H1 (cell line): ENCODE data around the gene DLEC1. TPM values are rescaled to one million over a fixed set of nuclear protein-coding genes. Genes with fewer than 3 reads are reported as not detected.

Experiments
- polyA plus RNA-seq, 7 experiments: library from polyadenylated mRNA; depleted of rRNA in 3 of 7; stranded (reverse) in 5 of 7; unstranded in 2 of 7; fragments of >200 nt in 5 of 7; fragments of 200-250 nt in 2 of 7; gene quantifications; 1 replicate in 5 of 7; 2 replicates in 1 of 7; 4 replicates in 1 of 7; pipeline versions ENCODE4 v1.2.1 to v1.2.3, GENCODE V29; 2011 to 2013; ENCODE audit warnings: missing spikeins in 2 of 7, mixed read lengths in 2 of 7
- total RNA-seq: library from RNA; stranded (reverse); fragmentation: NEBNext Ultra II Directional; extraction: Animal tissue kit (Norgen Biotek cat#: 25700); gene quantifications from 2 replicates; pipeline ENCODE4 v1.2.1, GENCODE V29; 2021
- TF ChIP-seq, protein P1 (sequence below), 3 experiments: IDR thresholded peaks; 1 replicate in 2 of 3; 2 replicates in 1 of 3; pipeline versions ENCODE4 v1.5.1 to v1.6.1; 2011; ENCODE audit warnings: low read length in 3 of 3, mild to moderate bottlenecking in 3 of 3, inconsistent platforms in 2 of 3, low read depth in 1 of 3, moderate library complexity in 1 of 3; ENCODE audit not compliant: insufficient read depth in 1 of 3; ENCODE audit errors: control extremely low read depth in 1 of 3

DLEC1 gene
- total and polyA plus RNA-seq, 2 of the 8 experiments (the other 6 are each of a cell fraction or from before 2014, with no cell fraction given): 0.26 to 0.76 TPM

DNA sequence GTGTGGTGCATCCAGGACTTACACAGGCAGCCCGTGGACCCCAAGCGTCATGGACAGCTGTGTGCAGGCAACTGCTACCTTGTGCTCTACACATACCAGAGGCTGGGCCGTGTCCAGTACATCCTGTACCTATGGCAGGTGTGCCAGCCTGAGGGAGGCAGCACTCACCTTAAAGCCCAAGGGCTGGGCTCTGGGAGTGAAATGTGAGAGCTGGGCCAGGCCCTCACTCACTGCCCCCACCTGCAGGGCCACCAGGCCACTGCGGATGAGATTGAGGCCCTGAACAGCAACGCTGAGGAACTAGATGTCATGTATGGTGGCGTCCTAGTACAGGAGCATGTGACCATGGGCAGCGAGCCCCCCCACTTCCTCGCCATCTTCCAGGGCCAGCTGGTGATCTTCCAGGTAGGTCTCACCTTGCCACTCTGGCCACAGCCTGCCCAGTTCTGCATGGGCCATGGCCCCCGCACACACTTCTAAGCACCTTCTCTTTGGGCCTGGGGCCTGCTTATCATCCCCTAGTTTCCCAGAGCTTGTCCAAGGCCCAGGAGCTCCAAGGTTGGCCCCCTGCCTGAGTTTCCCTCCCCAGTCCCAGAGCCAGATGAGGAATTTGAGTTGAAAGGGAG, 37.4 kb upstream of the DLEC1 start (continued):
- TF ChIP-seq, protein P1, sequence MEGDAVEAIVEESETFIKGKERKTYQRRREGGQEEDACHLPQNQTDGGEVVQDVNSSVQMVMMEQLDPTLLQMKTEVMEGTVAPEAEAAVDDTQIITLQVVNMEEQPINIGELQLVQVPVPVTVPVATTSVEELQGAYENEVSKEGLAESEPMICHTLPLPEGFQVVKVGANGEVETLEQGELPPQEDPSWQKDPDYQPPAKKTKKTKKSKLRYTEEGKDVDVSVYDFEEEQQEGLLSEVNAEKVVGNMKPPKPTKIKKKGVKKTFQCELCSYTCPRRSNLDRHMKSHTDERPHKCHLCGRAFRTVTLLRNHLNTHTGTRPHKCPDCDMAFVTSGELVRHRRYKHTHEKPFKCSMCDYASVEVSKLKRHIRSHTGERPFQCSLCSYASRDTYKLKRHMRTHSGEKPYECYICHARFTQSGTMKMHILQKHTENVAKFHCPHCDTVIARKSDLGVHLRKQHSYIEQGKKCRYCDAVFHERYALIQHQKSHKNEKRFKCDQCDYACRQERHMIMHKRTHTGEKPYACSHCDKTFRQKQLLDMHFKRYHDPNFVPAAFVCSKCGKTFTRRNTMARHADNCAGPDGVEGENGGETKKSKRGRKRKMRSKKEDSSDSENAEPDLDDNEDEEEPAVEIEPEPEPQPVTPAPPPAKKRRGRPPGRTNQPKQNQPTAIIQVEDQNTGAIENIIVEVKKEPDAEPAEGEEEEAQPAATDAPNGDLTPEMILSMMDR (IDR thresholded peaks at IDR 0.05; ENCODE audit: control extremely low read depth in 1 of 3, insufficient read depth in 1 of 3, low read depth in 1 of 3, low read length in 3 of 3): peak in 2 of 3 experiments; percentile 59 to 73; a peak in 3 of 4 replicates
